ENCODE data around the gene CENPC.
"Not testable (repeated sequence)": the region's sequence is repeated elsewhere in the genome, so short reads cannot be mapped to it uniquely, and the experiment has no call there.

DNA sequence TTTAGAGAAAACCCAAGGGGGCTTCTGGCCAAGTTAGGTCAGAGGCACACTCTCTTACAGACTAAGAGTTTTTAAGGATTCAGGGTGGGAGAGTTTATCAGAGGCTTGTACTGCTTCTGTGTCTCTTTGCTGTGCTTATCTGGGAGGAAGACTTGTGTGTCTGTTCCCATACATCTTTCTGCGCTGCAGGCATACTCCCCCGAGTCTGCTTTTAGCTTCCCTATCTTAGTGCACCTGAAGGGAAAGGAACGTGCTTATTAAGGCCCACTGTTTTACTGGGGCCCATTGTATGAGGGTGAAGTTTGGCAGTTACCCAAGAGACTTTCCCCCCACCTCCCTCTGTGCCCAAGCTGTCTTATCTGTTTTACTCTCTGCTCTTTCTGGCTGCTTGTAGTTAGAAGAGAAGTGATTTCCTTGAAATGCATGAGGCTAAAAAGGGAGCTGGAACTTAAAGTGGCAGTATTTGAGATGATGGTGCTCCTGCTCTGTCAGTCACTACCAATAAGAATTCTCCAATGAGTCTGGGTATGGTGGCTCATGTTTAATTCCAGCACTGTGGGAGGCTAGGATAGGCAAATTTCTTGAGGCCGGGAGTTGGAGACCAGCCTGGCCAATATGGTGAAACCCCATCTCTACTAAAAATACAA is 7.0 kb upstream of the CENPC start:
- not testable (repeated sequence) for TF ChIP-seq CTCF, POLR2A (IDR thresholded peaks at IDR 0.05)

Data from testis (tissue), 2 donors.